Thymus (tissue), 11 donors: ENCODE measurements around the gene RAPGEF1. TPM values are rescaled to one million over a fixed set of nuclear protein-coding genes. Genes with fewer than 3 reads are reported as not detected.

Experiments used
- DNase-seq, 9 donors: peaks; one replicate each; pipeline ENCODE4 v3.0.0-alpha.2; 2013; ENCODE audit warnings: low spot score in 9 of 9, low read depth in 6 of 9, missing footprints in 1 of 9
- H3K27ac ChIP-seq, 2 donors: one replicate each; pipeline ENCODE4 v1.5.1; 2013; ENCODE audit warnings: control low read depth in 1 of 2, low read depth in 1 of 2, low read length in 1 of 2, mild to moderate bottlenecking in 1 of 2, moderate library complexity in 1 of 2
- H3K27me3 ChIP-seq, 2 donors: one replicate each; pipeline ENCODE4 v1.5.1; 2013; ENCODE audit warnings: low read length in 1 of 2; ENCODE audit not compliant: control insufficient read depth in 2 of 2, insufficient read depth in 1 of 2
- H3K36me3 ChIP-seq, 2 donors: one replicate each; pipeline ENCODE4 v1.5.1; 2013; ENCODE audit warnings: low read length in 1 of 2, mild to moderate bottlenecking in 1 of 2, moderate library complexity in 1 of 2; ENCODE audit not compliant: control insufficient read depth in 2 of 2, insufficient read depth in 2 of 2
- H3K4me1 ChIP-seq, 2 donors: one replicate each; pipeline ENCODE4 v1.5.1; 2013; ENCODE audit warnings: low read length in 2 of 2; ENCODE audit not compliant: control insufficient read depth in 2 of 2, insufficient read depth in 2 of 2
- H3K4me3 ChIP-seq, 2 donors: one replicate each; pipeline ENCODE4 v1.5.1; 2013; ENCODE audit warnings: low read length in 2 of 2, control low read depth in 1 of 2, mild to moderate bottlenecking in 1 of 2
- H3K9me3 ChIP-seq, 2 donors: one replicate each; pipeline ENCODE4 v1.5.1; 2013; ENCODE audit warnings: low read length in 1 of 2, mild to moderate bottlenecking in 1 of 2; ENCODE audit not compliant: control insufficient read depth in 2 of 2, insufficient read depth in 1 of 2
- WGBS: extraction: QIAGEN DNeasy Blood & Tissue Kit; methylation state at CpG from one replicate; pipeline ENCODE4 v1.1.7; 2013; 5-methylcytosine and 5-hydroxymethylcytosine counted together
- polyA plus RNA-seq: library from polyadenylated mRNA; stranded (reverse); fragments of 200-250 nt; gene quantifications from one replicate; pipeline ENCODE4 v1.2.3, GENCODE V29; 2013
- total RNA-seq: library from RNA; stranded (reverse); fragments of 120-200 nt; gene quantifications from one replicate; pipeline ENCODE4 v1.2.4, GENCODE V29; 2013
- donor health status: healthy.

RAPGEF1 gene
- total and polyA plus RNA-seq, 2 donors, result 21.6 to 25.9 TPM

GRCh38 chr9:131774636-131775035 is 34.8 kb upstream of the RAPGEF1 start:
- H3K27me3 ChIP-seq, result no peaks in the 10 kb centered on the region
- no peaks in the 10 kb centered on the region for H3K9me3 ChIP-seq
- 88% methylated on average over 6 of the region's 6 CpGs for WGBS
- H3K36me3 ChIP-seq, result no peaks in the 10 kb centered on the region
- no peak overlapping the region for H3K4me3 ChIP-seq
- H3K4me1 ChIP-seq, result no peaks in the 10 kb centered on the region
- no peak for DNase-seq
- H3K27ac ChIP-seq, result no peak overlapping the region

- Histone ChIP-seq H3K27ac (no peak overlapping the region), H3K9me3 (no peaks in the 10 kb centered on the region), H3K4me1 (no peaks in the 10 kb centered on the region), H3K36me3 (no peaks in the 10 kb centered on the region), H3K4me3 (no peak overlapping the region), H3K27me3 (no peaks in the 10 kb centered on the region)
- peak in 7 of 9 donors; percentile 7 to 54 (median 33) for DNase-seq
- 26% methylated on average over 6 of the region's 6 CpGs for WGBS
These were observed 34.1 kb upstream of the RAPGEF1 start for GRCh38 chr9:131773911-131774379.

- Histone ChIP-seq H3K36me3 (no peaks in the 10 kb centered on the region), H3K4me3 (no peak overlapping the region), H3K27me3 (no peaks in the 10 kb centered on the region), H3K27ac (no peak overlapping the region), H3K4me1 (no peaks in the 10 kb centered on the region), H3K9me3 (no peaks in the 10 kb centered on the region)
- 89% methylated on average over 3 of the region's 3 CpGs for WGBS
- DNase-seq, result no peak
These were observed 33.1 kb upstream of the RAPGEF1 start for GRCh38 chr9:131772940-131773339.

- H3K36me3 ChIP-seq, result no peaks in the 10 kb centered on the region
- 88% methylated on average over 3 of the region's 3 CpGs for WGBS
- H3K9me3 ChIP-seq, result no peaks in the 10 kb centered on the region
- no peak overlapping the region for H3K4me3 ChIP-seq
- H3K4me1 ChIP-seq, result no peaks in the 10 kb centered on the region
- no peak for DNase-seq
- no peak overlapping the region for H3K27ac ChIP-seq
- H3K27me3 ChIP-seq, result no peaks in the 10 kb centered on the region
These were observed 31.8 kb upstream of the RAPGEF1 start for GRCh38 chr9:131771646-131772045.

DNA sequence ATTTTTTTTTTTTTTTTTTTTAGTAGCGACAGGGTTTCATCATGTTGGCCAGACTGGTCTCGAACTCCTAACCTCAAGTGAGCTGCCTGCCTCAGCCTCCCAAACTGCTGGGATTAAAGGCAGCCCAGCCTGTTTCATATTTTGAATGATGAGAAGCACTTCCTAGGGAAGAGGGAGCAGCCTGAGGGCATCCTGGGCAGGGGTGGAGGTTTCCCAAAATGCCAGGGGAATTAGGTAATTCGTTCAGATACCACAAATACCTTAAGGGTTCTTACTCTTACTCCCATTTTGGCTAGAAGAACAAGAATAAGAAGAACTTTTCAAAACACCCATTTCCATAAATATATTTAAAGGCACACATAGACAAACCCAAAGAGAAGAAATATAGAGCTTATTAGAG is 29.5 kb upstream of the RAPGEF1 start:
- DNase-seq, result no peak
- Histone ChIP-seq H3K9me3 (no peaks in the 10 kb centered on the region), H3K36me3 (no peaks in the 10 kb centered on the region), H3K27me3 (peaks cover 0 to 9% of the 10 kb centered on the region in 2 donors), H3K4me3 (no peak overlapping the region), H3K27ac (no peak overlapping the region), H3K4me1 (no peaks in the 10 kb centered on the region)
- whole genome bisulfite sequencing, result 69% methylated on average over 3 of the region's 3 CpGs

GRCh38 chr9:131764568-131764967 is 24.7 kb upstream of the RAPGEF1 start:
- 95% methylated on average over 2 of the region's 2 CpGs for WGBS

DNA sequence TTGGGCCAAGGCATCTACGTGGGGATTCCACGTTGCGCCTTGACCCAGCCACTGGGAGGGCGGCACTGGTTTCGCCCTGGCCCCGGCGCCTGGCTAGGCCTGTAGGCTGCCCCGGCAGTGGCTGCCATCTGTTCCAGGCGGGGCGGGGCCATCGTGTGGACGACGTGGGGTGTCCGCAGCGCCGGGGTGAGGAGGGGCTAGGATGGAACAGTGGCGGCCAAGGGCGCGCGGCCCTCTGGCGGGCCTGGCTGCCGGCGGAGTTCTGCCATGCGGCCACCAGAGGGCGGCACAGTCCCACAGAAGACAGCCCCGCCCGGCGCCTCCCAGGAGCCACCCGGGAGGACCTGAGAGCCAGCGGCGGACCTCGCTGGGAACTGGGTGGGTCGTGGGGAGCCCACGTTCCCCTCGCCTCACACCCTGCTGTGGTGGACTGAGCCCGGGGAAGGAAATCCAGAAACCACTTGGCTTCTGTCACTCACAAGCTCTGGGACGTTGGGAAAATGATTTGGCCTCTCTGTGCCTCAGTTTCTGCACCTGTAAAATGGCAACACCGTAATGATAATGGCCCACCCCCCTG is 22.6 kb upstream of the RAPGEF1 start:
- DNase-seq, result peak in 4 of 9 donors; percentile 54 to 71 (median 61)
- peaks cover 0 to 3% of the 10 kb centered on the region in 2 donors for H3K4me1 ChIP-seq
- peaks cover 0 to 2% of the 10 kb centered on the region in 2 donors for H3K9me3 ChIP-seq
- H3K27me3 ChIP-seq, result peaks cover 0 to 25% of the 10 kb centered on the region in 2 donors
- 16% methylated on average over 38 of the region's 38 CpGs for WGBS
- H3K27ac ChIP-seq, result no peak overlapping the region
- no peak overlapping the region for H3K4me3 ChIP-seq
- H3K36me3 ChIP-seq, result no peaks in the 10 kb centered on the region

More at GRCh38 chr9:131764568-131764967, 24.7 kb upstream of the RAPGEF1 start:
- DNase-seq, result no peak
- H3K4me1 ChIP-seq, result peaks cover 0 to 3% of the 10 kb centered on the region in 2 donors
- H3K27me3 ChIP-seq, result peaks cover 0 to 17% of the 10 kb centered on the region in 2 donors
- no peak overlapping the region for H3K4me3 ChIP-seq
- H3K27ac ChIP-seq, result no peak overlapping the region
- H3K36me3 ChIP-seq, result no peaks in the 10 kb centered on the region
- H3K9me3 ChIP-seq, result peaks cover 0 to 2% of the 10 kb centered on the region in 2 donors

GRCh38 chr9:131759017-131759647 is 19.3 kb upstream of the RAPGEF1 start:
- WGBS, result 75% methylated on average over 4 of the region's 4 CpGs

GRCh38 chr9:131757549-131757948 is 17.7 kb upstream of the RAPGEF1 start:
- H3K27ac ChIP-seq, result no peak overlapping the region
- WGBS, result 59% methylated on average over 4 of the region's 4 CpGs
- H3K27me3 ChIP-seq, result peaks cover 2 to 25% of the 10 kb centered on the region in 2 donors
- no peaks in the 10 kb centered on the region for H3K36me3 ChIP-seq
- H3K9me3 ChIP-seq, result peaks cover 0 to 1% of the 10 kb centered on the region in 2 donors
- no peak for DNase-seq
- H3K4me1 ChIP-seq, result peaks cover 0 to 3% of the 10 kb centered on the region in 2 donors
- H3K4me3 ChIP-seq, result no peak overlapping the region

More at GRCh38 chr9:131759017-131759647, 19.3 kb upstream of the RAPGEF1 start:
- Histone ChIP-seq H3K4me3 (no peak overlapping the region), H3K36me3 (no peaks in the 10 kb centered on the region), H3K27ac (no peak overlapping the region), H3K27me3 (peaks cover 2 to 28% of the 10 kb centered on the region in 2 donors), H3K9me3 (peaks cover 0 to 2% of the 10 kb centered on the region in 2 donors), H3K4me1 (peaks cover 0 to 5% of the 10 kb centered on the region in 2 donors)
- no peak for DNase-seq
